Endothelial cell (in vitro differentiated cells): ENCODE results near the gene ZFYVE26. TPM values are rescaled to one million over a fixed set of nuclear protein-coding genes. Genes with fewer than 3 reads are reported as not detected.

Experiments
- DNase-seq: peaks from one replicate; pipeline ENCODE4 v3.0.0; 2021; ENCODE audit warnings: low spot score
- H3K27ac Mint-ChIP-seq: one replicate; pipeline ENCODE4 v1.8.0; 2021; ENCODE audit warnings: mixed read lengths, inconsistent platforms; ENCODE audit not compliant: unreplicated experiment
- H3K27me3 Mint-ChIP-seq: one replicate; pipeline ENCODE4 v1.8.0; 2021; ENCODE audit warnings: mild to moderate bottlenecking, moderate library complexity, mixed read lengths, inconsistent platforms; ENCODE audit not compliant: unreplicated experiment
- H3K36me3 Mint-ChIP-seq: one replicate; pipeline ENCODE4 v1.8.0; 2021; ENCODE audit warnings: mild to moderate bottlenecking, low read depth, mixed read lengths, inconsistent platforms; ENCODE audit not compliant: unreplicated experiment
- H3K4me1 Mint-ChIP-seq: one replicate; pipeline ENCODE4 v1.8.0; 2021; ENCODE audit warnings: mild to moderate bottlenecking, mixed read lengths, inconsistent platforms; ENCODE audit not compliant: unreplicated experiment
- H3K4me3 Mint-ChIP-seq: one replicate; pipeline ENCODE4 v1.8.0; 2021; ENCODE audit warnings: mild to moderate bottlenecking, mixed read lengths, inconsistent platforms; ENCODE audit not compliant: unreplicated experiment
- H3K9me3 Mint-ChIP-seq: one replicate; pipeline ENCODE4 v1.8.0; 2021; ENCODE audit warnings: mixed read lengths, inconsistent platforms; ENCODE audit not compliant: unreplicated experiment
- CTCF ChIP-seq: fragments of 200-600 bp; sonication (generic); IDR thresholded peaks from one replicate; pipeline ENCODE4 v1.5.0; 2021; ENCODE audit warnings: antibody characterized with exemption; ENCODE audit not compliant: unreplicated experiment
- total RNA-seq: library from RNA; stranded (reverse); fragmentation: NEBNext Ultra II Directional; extraction: Animal tissue kit (Norgen Biotek cat#: 25700); gene quantifications from one replicate; pipeline ENCODE4 v1.2.1, GENCODE V29; 2021; ENCODE audit not compliant: unreplicated experiment

ZFYVE26 gene
- total RNA-seq, 1 donor from 2014 or later, result 28.9 TPM

GRCh38 chr14:67698179-67698578, 118.2 kb downstream of the ZFYVE26 start:
- Mint-ChIP-seq H3K27ac (no peak overlapping the region), H3K4me1 (peaks cover 7% of the 10 kb centered on the region), H3K4me3 (no peak overlapping the region), H3K27me3 (peaks cover 2% of the 10 kb centered on the region), H3K9me3 (no peaks in the 10 kb centered on the region), H3K36me3 (no peaks in the 10 kb centered on the region)
- no peak for TF ChIP-seq CTCF
- DNase-seq, result no peak

GRCh38 chr14:67697006-67697405, 119.4 kb downstream of the ZFYVE26 start:
- Mint-ChIP-seq H3K36me3 (peaks cover 4% of the 10 kb centered on the region), H3K27ac (no peak overlapping the region), H3K27me3 (peaks cover 2% of the 10 kb centered on the region), H3K4me3 (no peak overlapping the region), H3K9me3 (no peaks in the 10 kb centered on the region), H3K4me1 (peaks cover 12% of the 10 kb centered on the region)
- DNase-seq, result no peak
- TF ChIP-seq CTCF, result no peak

Other genes starting within 250 kb of the ZFYVE26 start
- 7.8 TPM for gene PIGH, start 216.3 kb downstream of the ZFYVE26 start, total RNA-seq
- 18.6 TPM for gene ARG2, start 196.7 kb downstream of the ZFYVE26 start, total RNA-seq
- gene VTI1B, start 142.0 kb downstream of the ZFYVE26 start, total RNA-seq, result 87.9 TPM
- gene RDH11, start 120.8 kb downstream of the ZFYVE26 start, total RNA-seq, result 50.2 TPM
- gene RDH12, start 114.7 kb downstream of the ZFYVE26 start, total RNA-seq, result 0.44 TPM
- gene RAD51B, start 3.2 kb upstream of the ZFYVE26 start, total RNA-seq, result 23.5 TPM